Parathyroid adenoma (tissue), 2 donors: ENCODE data around the gene MAP3K4.

Experiments used
- H2AFZ ChIP-seq: fragments of 300-600 bp; sonication (generic); one replicate; pipeline ENCODE4 v1.7.0; 2017; ENCODE audit warnings: antibody characterized with exemption, mild to moderate bottlenecking
- H3K27ac ChIP-seq: fragments of 300-600 bp; sonication (generic); one replicate; pipeline ENCODE4 v1.7.0; 2017
- H3K27me3 ChIP-seq: fragments of 300-600 bp; sonication (generic); one replicate; pipeline ENCODE4 v1.7.0; 2017; ENCODE audit warnings: low read length; ENCODE audit not compliant: control insufficient read depth, insufficient read depth
- H3K36me3 ChIP-seq: fragments of 300-600 bp; sonication (generic); one replicate; pipeline ENCODE4 v1.7.0; 2017; ENCODE audit warnings: low read length; ENCODE audit not compliant: control insufficient read depth, insufficient read depth
- H3K4me1 ChIP-seq: fragments of 300-600 bp; sonication (generic); one replicate; pipeline ENCODE4 v1.7.0; 2017; ENCODE audit warnings: control low read depth
- H3K4me2 ChIP-seq: fragments of 300-600 bp; sonication (generic); one replicate; pipeline ENCODE4 v1.7.0; 2017; ENCODE audit warnings: low read length
- H3K4me3 ChIP-seq: fragments of 300-600 bp; sonication (generic); one replicate; pipeline ENCODE4 v1.7.0; 2017; ENCODE audit warnings: low read depth, low read length
- H3K79me2 ChIP-seq: fragments of 300-600 bp; sonication (generic); one replicate; pipeline ENCODE4 v1.7.0; 2017; ENCODE audit warnings: control low read depth
- H3K9ac ChIP-seq: fragments of 300-600 bp; sonication (generic); one replicate; pipeline ENCODE4 v1.7.0; 2017; ENCODE audit warnings: mild to moderate bottlenecking
- H3K9me3 ChIP-seq: fragments of 300-600 bp; sonication (generic); one replicate; pipeline ENCODE4 v1.7.0; 2017; ENCODE audit warnings: low read length; ENCODE audit not compliant: control insufficient read depth
- CTCF ChIP-seq: fragments of 300-600 bp; sonication (generic); IDR thresholded peaks from one replicate; pipeline ENCODE4 v1.7.0; 2017; ENCODE audit warnings: antibody characterized with exemption, mild to moderate bottlenecking
- donor health status: primary hyperparathyroidism.

The MAP3K4 gene

GRCh38 chr6:161137320-161137719, 145.8 kb downstream of the MAP3K4 start:
- Histone ChIP-seq H3K9ac (no peak overlapping the region), H2AFZ (no peak overlapping the region), H3K27me3 (no peaks in the 10 kb centered on the region), H3K4me1 (no peaks in the 10 kb centered on the region), H3K79me2 (no peaks in the 10 kb centered on the region), H3K4me3 (no peak overlapping the region), H3K4me2 (no peak overlapping the region), H3K27ac (no peak overlapping the region), H3K36me3 (no peaks in the 10 kb centered on the region), H3K9me3 (no peaks in the 10 kb centered on the region)
- no peak for TF ChIP-seq CTCF

- Histone ChIP-seq H3K9ac (no peak overlapping the region), H3K36me3 (no peaks in the 10 kb centered on the region), H3K27me3 (no peaks in the 10 kb centered on the region), H3K4me1 (no peaks in the 10 kb centered on the region), H3K4me3 (no peak overlapping the region), H3K4me2 (no peak overlapping the region), H2AFZ (no peak overlapping the region), H3K27ac (no peak overlapping the region), H3K9me3 (no peaks in the 10 kb centered on the region), H3K79me2 (no peaks in the 10 kb centered on the region)
- no peak for TF ChIP-seq CTCF
Measured at GRCh38 chr6:161137839-161138542, 146.4 kb downstream of the MAP3K4 start.

GRCh38 chr6:161138543-161139303, 147.2 kb downstream of the MAP3K4 start:
- Histone ChIP-seq H3K4me1 (no peaks in the 10 kb centered on the region), H3K4me3 (no peak overlapping the region), H3K79me2 (no peaks in the 10 kb centered on the region), H3K9ac (no peak overlapping the region), H3K9me3 (no peaks in the 10 kb centered on the region), H3K4me2 (no peak overlapping the region), H2AFZ (no peak overlapping the region), H3K27me3 (no peaks in the 10 kb centered on the region), H3K36me3 (no peaks in the 10 kb centered on the region), H3K27ac (no peak overlapping the region)
- no peak for TF ChIP-seq CTCF

- no peak for TF ChIP-seq CTCF
- no peak overlapping the region for H3K4me2 ChIP-seq
- H3K9ac ChIP-seq, result no peak overlapping the region
- H3K27me3 ChIP-seq, result no peaks in the 10 kb centered on the region
- H3K9me3 ChIP-seq, result no peaks in the 10 kb centered on the region
- H3K27ac ChIP-seq, result no peak overlapping the region
- no peak overlapping the region for H3K4me3 ChIP-seq
- no peaks in the 10 kb centered on the region for H3K36me3 ChIP-seq
- H3K79me2 ChIP-seq, result no peaks in the 10 kb centered on the region
- H3K4me1 ChIP-seq, result no peaks in the 10 kb centered on the region
- no peak overlapping the region for H2AFZ ChIP-seq
Measured at GRCh38 chr6:161139304-161139765, 147.8 kb downstream of the MAP3K4 start.
